SIG-M5 treated with dmso at 0.1 percent for 504 hours (cell line): ENCODE data around the gene ZNF280A.
"Not testable (repeated sequence)": the region's sequence is repeated elsewhere in the genome, so short reads cannot be mapped to it uniquely, and the experiment has no call there.

Experiments used
- DNase-seq: peaks from one replicate; lab custom pipeline; 2025; ENCODE audit not compliant: unreplicated experiment; lab: John Stamatoyannopoulos, UW

The ZNF280A gene

GRCh38 chr22:22545084-22545483, 25.0 kb upstream of the ZNF280A start:
- DNase-seq, result no peak

- DNase-seq, result no peak
Observed at GRCh38 chr22:22538226-22538989, 18.3 kb upstream of the ZNF280A start.

- DNase-seq, result no peak
Observed at GRCh38 chr22:22536916-22537315, 16.8 kb upstream of the ZNF280A start.

DNA sequence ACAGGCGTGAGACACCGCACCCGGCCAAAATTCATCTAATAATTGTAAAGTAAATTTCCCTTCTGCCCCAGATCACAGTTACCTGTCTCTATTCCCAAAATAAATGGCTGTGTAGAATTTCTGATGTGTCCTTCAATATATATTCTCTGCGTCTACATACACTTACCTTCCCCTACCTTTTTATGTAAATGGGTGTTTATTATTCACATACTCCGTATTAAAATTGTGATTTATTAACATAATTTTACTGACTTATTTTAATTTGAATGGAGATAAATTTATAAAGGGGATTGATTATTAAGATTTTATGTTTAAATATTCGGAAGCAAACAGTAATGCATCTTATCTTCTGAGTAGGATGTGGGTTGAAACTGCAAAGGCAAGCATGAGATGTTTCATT, 16.4 kb upstream of the ZNF280A start:
- DNase-seq, result no peak

GRCh38 chr22:22535662-22536061, 15.6 kb upstream of the ZNF280A start:
- no peak for DNase-seq

- no peak for DNase-seq
Observed at GRCh38 chr22:22534604-22535415, 14.7 kb upstream of the ZNF280A start.

DNA sequence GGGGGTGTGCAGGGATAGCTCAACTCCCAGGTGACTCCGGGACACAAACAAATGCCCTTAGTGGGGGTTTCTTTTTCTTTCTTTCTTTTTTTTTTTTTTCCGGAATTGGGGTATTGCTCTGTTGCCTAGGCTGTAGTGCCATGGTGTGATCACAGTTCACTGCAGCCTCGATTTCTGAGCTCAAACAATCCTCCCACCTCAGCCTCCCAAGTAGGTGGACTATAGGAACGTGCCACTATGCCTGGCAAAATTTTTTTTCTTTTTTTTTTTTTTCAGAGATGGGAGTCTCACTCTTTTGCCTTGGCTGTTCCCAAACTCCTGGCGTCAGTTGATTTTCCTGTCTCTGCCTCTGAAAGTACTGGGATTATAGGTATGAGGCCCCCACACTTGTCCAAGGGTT, 13.8 kb upstream of the ZNF280A start:
- no peak for DNase-seq

GRCh38 chr22:22533417-22533816, 13.3 kb upstream of the ZNF280A start:
- DNase-seq, result no peak

DNA sequence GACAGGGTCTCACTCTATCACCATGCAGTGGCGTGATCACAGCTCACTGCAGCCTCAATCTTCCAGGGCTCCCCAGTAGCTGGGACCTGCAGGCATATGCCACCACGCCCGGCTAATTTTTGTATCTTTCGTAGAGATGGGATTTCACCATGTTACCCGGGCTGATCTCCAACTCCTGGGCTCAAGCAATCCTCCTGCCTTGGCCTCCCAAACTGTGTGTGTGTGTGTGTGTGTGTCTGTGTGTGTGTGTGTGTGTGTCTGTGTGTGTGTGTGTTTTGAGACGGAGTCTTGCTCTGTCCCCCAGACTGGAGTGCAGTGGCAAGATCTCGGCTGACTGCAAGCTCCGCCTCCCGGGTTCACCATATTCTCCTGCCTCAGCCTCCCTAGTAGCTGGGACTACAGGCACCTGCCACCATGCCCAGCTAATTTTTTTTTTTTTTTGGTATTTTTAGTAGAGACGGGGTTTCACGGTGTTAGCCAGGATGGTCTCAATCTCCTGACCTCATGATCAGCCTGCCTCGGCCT, 12.5 kb upstream of the ZNF280A start:
- not testable (repeated sequence) for DNase-seq

DNA sequence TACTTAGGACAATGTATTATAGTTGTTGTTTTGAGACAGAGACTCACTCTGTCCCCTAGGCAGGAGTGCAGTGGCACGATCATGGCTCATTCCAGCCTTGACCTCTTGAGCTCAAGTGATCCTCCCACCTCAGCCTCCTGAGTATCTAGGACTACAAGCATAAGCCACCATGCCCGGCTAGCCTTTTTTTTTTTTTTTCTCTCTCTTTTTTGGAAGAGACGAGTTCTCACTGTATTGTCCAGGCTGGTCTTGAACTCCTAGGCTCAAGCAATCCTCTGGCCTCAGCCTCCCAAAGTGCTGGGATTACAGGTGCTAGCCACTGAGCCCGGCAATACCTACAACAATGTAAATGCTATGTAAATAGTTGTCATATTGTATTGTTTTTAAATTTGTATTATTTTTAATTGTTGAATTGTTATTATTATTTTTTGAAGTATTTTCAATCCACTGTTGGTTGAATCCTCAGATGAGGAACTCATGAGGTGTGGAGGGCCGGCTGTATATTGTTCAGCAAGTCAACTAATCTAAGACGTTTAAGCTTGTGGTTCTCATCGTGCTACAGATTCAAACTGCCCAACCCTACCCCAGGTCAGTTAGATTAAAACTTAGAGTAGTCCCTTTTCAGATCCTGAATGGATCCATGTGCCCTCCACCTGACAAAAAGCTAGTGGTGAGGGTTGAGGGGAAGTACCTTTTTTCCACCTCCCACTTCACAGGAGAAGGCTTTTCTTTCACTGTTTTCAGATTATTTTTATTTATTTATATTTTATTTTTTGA, 11.9 kb upstream of the ZNF280A start:
- DNase-seq, result no peak

DNA sequence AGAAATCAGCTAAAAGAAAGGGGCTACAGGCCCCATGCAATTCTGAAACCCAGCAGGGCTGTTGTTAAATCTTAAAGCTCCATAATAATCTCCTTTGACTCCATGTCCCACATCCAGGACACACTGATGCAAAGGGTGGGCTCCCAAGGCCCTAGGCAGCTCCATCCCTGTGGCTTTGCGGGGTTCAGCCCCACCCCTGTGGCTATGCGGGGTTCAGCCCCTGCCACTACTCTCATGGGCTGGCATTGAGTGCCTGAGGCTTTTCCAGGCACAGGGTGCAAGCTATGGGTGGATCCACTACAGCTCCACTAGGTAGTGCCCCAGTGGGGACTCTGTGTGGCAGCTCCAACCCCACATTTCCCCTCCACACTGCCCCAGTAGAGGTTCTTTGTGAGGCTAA, 8.7 kb upstream of the ZNF280A start:
- no peak for DNase-seq

DNA sequence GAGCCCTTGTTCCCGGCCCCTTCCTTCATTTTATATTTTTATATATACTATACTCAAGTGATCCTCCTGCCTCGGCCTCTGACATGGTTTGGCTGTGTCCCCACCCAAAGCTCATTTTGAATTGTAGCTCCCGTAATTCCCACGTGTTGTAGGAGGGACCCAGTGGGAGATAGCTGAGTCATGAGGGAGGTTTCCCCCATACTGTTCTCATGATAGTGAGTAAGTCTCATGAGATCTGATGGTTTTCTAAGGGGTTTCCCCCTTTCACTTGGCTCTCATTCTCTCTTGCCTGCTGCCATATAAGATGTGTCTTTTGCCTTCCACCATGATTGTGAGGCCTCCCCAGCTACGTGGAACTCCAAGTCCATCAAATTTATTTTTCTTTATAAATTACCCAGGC, 7.2 kb upstream of the ZNF280A start:
- DNase-seq, result no peak

- DNase-seq, result no peak
Observed at GRCh38 chr22:22526125-22526912, 6.2 kb upstream of the ZNF280A start.

- DNase-seq, result no peak
Observed at GRCh38 chr22:22523494-22523893, 3.4 kb upstream of the ZNF280A start.

GRCh38 chr22:22521631-22522030, 1.6 kb upstream of the ZNF280A start:
- DNase-seq, result no peak

DNA sequence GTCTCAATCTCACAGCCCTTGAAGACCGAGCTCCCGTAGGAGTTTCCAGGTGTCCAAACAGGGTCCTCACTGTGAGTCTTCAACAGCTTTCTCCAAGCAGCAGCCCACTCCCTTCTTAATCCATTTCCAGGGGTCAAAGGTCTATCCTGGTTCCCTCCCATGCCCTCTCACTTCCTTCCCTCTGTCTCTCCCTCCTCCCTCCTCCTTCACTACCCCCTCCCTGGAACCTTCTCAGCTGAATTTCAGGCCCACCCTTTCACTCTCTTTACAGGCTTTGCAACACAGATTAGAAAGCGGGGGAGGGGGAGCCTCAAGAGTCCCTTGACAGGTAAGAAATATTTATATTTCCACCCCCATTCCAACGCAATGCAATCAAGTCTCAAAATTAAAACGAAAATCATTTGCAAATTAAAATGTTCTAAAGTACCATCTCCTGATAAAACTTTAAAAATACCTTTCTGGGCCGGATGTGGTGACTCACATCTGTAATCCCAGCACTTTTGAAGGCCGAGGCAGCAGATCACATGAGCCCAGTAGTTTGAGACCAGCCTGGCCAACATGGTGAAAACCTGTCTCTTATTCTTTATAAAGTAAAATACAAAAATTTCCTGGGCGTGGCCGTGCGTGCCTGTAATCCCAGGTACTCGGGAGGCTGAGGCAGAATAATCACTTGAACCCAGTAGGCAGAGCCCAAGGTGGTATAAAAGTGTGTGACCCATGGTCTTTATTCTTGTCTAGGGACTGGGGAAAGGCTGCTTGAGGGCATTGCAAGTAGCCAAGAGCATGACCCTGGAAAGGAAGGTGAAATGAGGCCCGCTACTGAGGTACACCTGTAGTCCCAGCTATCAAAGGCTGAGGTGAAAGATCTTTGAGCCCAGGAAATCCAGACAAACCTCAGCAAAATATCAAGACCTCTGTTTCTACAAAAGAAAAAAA, 865 bp upstream of the ZNF280A start:
- DNase-seq, result no peak

DNA sequence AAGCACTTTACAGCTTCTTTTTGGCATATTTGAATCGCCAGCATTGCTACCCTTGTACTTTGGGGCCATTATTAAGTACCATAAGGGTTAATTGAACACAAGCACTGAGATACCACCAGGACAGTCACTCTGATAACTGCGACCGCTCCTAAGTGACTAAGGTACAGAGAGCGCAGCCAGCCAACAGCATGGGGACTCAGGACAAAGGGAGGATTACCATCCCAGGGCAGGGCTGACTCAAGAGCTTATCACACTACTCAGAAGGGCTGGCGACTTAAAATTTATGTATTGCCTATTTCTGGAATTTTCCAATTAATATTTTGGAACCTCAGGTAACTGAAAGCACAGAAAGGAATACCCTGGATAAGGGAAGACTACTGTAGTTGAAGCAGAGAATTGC, 479 bp downstream of the ZNF280A start:
- DNase-seq, result no peak

DNA sequence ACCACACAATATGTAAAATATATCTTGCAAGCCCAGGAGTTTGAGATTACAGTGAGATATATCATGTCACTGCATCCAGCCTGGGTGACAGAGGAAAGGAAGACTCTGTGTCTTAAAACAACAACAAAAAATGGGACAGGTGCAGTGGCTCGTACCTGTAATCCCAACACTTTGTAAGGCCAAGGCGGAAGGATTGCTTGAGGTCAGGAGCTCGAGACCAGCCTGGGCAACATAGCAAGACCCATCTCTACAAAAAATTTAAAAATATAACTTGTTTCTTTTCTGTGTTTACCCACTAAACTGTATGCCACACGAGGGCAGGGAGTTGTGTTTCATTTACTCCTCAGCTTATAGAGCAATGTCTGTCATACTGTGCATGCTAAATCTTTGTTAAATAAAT, 3.1 kb downstream of the ZNF280A start:
- no peak for DNase-seq

- DNase-seq, result no peak
Observed at GRCh38 chr22:22515890-22516289, 4.2 kb downstream of the ZNF280A start.

DNA sequence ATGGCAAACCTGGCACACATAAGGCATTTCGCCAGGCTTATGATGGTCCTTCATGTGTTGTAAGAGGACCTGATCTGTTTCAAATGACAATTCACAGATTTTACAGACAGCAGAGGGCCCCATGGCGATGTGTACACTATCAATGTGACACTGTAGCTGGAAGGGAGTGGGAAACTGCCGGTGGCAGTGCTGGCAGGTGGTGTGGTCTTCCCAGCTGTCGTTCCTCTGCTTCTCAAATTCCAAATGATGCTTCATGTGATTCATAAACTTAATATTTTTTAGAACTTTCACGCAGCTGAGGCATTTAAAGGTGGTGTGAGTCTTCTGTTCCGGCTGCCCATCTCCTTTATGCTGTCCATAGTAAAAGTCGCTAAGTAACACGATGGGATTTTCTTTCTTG, 5.6 kb downstream of the ZNF280A start:
- DNase-seq, result not testable (repeated sequence)
